ACC112 (cell line): ENCODE data around the gene ZNF263.

Experiments used
- H2AFZ ChIP-seq: fragments of 200-600 bp; sonication (generic); one replicate; pipeline ENCODE4 v1.6.0; 2017; ENCODE audit warnings: antibody characterized with exemption, low read length; ENCODE audit not compliant: unreplicated experiment
- H3K27ac ChIP-seq: fragments of 200-600 bp; sonication (generic); 2 replicates; pipeline ENCODE4 v1.5.1; 2014; ENCODE audit warnings: low read depth, mild to moderate bottlenecking, antibody characterized with exemption, low read length, moderate library complexity
- H3K27me3 ChIP-seq: fragments of 200-600 bp; sonication (generic); 2 replicates; pipeline ENCODE4 v1.6.1; 2014; ENCODE audit warnings: mild to moderate bottlenecking, antibody characterized with exemption, low read length, moderate library complexity, mixed read lengths; ENCODE audit not compliant: insufficient read depth
- H3K36me3 ChIP-seq: fragments of 200-600 bp; sonication (generic); 2 replicates; pipeline ENCODE4 v1.6.1; 2016; ENCODE audit warnings: mild to moderate bottlenecking, antibody characterized with exemption, low read length, moderate library complexity, mixed read lengths; ENCODE audit not compliant: insufficient read depth
- H3K4me1 ChIP-seq: fragments of 200-600 bp; sonication (generic); one replicate; pipeline ENCODE4 v1.6.1; 2016; ENCODE audit warnings: low read length, mixed read lengths; ENCODE audit not compliant: insufficient read depth, unreplicated experiment, control insufficient read depth
- H3K4me3 ChIP-seq: fragments of 200-600 bp; sonication (generic); 2 replicates; pipeline ENCODE4 v1.5.1; 2014; ENCODE audit warnings: mild to moderate bottlenecking, low read depth, low read length
- H3K79me2 ChIP-seq: fragments of 200-600 bp; sonication (generic); one replicate; pipeline ENCODE4 v1.6.0; 2016; ENCODE audit warnings: low read length; ENCODE audit not compliant: control insufficient read depth, unreplicated experiment, insufficient read depth

ZNF263 gene

GRCh38 chr16:3282730-3283542 is at the start of gene ZNF263:
Gene ZNF263 (plus strand): TSS chr16:3283491. CDS start chr16:3283819, 328 bp downstream.
- H3K4me1 ChIP-seq: peaks cover 10% of the 10 kb centered on the region
- H3K4me3 ChIP-seq: peak within 1 kb of the TSS; percentile 89
- peak within 1 kb of the TSS; percentile 87 for H2AFZ ChIP-seq
- H3K27ac ChIP-seq: peak within 1 kb of the TSS; percentile 97
- H3K36me3 ChIP-seq: peaks cover 26% of the 10 kb centered on the region
- H3K27me3 ChIP-seq: no peaks in the 10 kb centered on the region
- peaks cover 40% of the 10 kb centered on the region for H3K79me2 ChIP-seq

- peak overlapping the region; percentile 87 for H2AFZ ChIP-seq
- peak overlapping the region; percentile 97 for H3K27ac ChIP-seq
- peak overlapping the region; percentile 93 for H3K4me3 ChIP-seq
- peaks cover 18% of the 10 kb centered on the region for H3K79me2 ChIP-seq
- no peaks in the 10 kb centered on the region for H3K27me3 ChIP-seq
- peaks cover 39% of the 10 kb centered on the region for H3K36me3 ChIP-seq
- H3K4me1 ChIP-seq: peaks cover 3% of the 10 kb centered on the region
Observed at GRCh38 chr16:3234543-3234856, 48.8 kb upstream of the ZNF263 start.

GRCh38 chr16:3234857-3235561 is 48.3 kb upstream of the ZNF263 start, which contains the start of gene ZNF200:
Gene ZNF200 (minus strand): TSS chr16:3235158. CDS start chr16:3233755, 1,403 bp downstream.
- H3K4me1 ChIP-seq: peaks cover 3% of the 10 kb centered on the region
- peaks cover 18% of the 10 kb centered on the region for H3K79me2 ChIP-seq
- peak within 1 kb of the TSS; percentile 97 for H3K27ac ChIP-seq
- H3K4me3 ChIP-seq: peak within 1 kb of the TSS; percentile 93
- peak within 1 kb of the TSS; percentile 87 for H2AFZ ChIP-seq
- H3K36me3 ChIP-seq: peaks cover 34% of the 10 kb centered on the region
- H3K27me3 ChIP-seq: no peaks in the 10 kb centered on the region

GRCh38 chr16:3235856-3236669 is 47.2 kb upstream of the ZNF263 start:
- Histone ChIP-seq H2AFZ (no peak overlapping the region), H3K27ac (no peak overlapping the region), H3K4me1 (peaks cover 3% of the 10 kb centered on the region), H3K36me3 (peaks cover 24% of the 10 kb centered on the region), H3K27me3 (peaks cover 3% of the 10 kb centered on the region; the same call in 1 of the 2 replicates), H3K4me3 (no peak overlapping the region), H3K79me2 (peaks cover 18% of the 10 kb centered on the region)

GRCh38 chr16:3241761-3242160 is 41.5 kb upstream of the ZNF263 start:
- no peak overlapping the region for H2AFZ ChIP-seq

GRCh38 chr16:3242709-3243108 is 40.6 kb upstream of the ZNF263 start:
- no peak overlapping the region for H3K4me3 ChIP-seq
- no peak overlapping the region for H2AFZ ChIP-seq
- no peak overlapping the region for H3K27ac ChIP-seq
- H3K27me3 ChIP-seq: peaks cover 42% of the 10 kb centered on the region
- H3K4me1 ChIP-seq: no peaks in the 10 kb centered on the region
- no peaks in the 10 kb centered on the region for H3K36me3 ChIP-seq
- H3K79me2 ChIP-seq: no peaks in the 10 kb centered on the region

More at GRCh38 chr16:3241761-3242160, 41.5 kb upstream of the ZNF263 start:
- Histone ChIP-seq H3K27ac (no peak overlapping the region), H3K4me3 (no peak overlapping the region), H3K79me2 (no peaks in the 10 kb centered on the region), H3K36me3 (no peaks in the 10 kb centered on the region), H3K27me3 (peaks cover 38% of the 10 kb centered on the region), H3K4me1 (no peaks in the 10 kb centered on the region)

- Histone ChIP-seq H3K4me3 (no peak overlapping the region), H3K4me1 (no peaks in the 10 kb centered on the region), H3K27me3 (peaks cover 47% of the 10 kb centered on the region), H3K79me2 (no peaks in the 10 kb centered on the region), H3K27ac (no peak overlapping the region), H2AFZ (no peak overlapping the region), H3K36me3 (no peaks in the 10 kb centered on the region)
Observed at GRCh38 chr16:3243882-3244281, 39.4 kb upstream of the ZNF263 start.

GRCh38 chr16:3246002-3246401 is 37.3 kb upstream of the ZNF263 start:
- no peak overlapping the region for H3K4me3 ChIP-seq
- peaks cover 55% of the 10 kb centered on the region for H3K27me3 ChIP-seq
- no peaks in the 10 kb centered on the region for H3K36me3 ChIP-seq
- H3K27ac ChIP-seq: no peak overlapping the region
- H3K4me1 ChIP-seq: no peaks in the 10 kb centered on the region
- H2AFZ ChIP-seq: no peak overlapping the region
- no peaks in the 10 kb centered on the region for H3K79me2 ChIP-seq

- no peaks in the 10 kb centered on the region for H3K4me1 ChIP-seq
- H2AFZ ChIP-seq: no peak overlapping the region
- H3K27ac ChIP-seq: no peak overlapping the region
- no peaks in the 10 kb centered on the region for H3K36me3 ChIP-seq
- H3K27me3 ChIP-seq: peaks cover 46% of the 10 kb centered on the region
- H3K79me2 ChIP-seq: no peaks in the 10 kb centered on the region
- no peak overlapping the region for H3K4me3 ChIP-seq
Observed at GRCh38 chr16:3246876-3247275, 36.4 kb upstream of the ZNF263 start.

- Histone ChIP-seq H3K4me3 (no peak overlapping the region), H3K36me3 (no peaks in the 10 kb centered on the region), H3K4me1 (no peaks in the 10 kb centered on the region), H3K79me2 (no peaks in the 10 kb centered on the region), H3K27me3 (peaks cover 36% of the 10 kb centered on the region), H2AFZ (no peak overlapping the region), H3K27ac (no peak overlapping the region)
Observed at GRCh38 chr16:3248596-3248995, 34.7 kb upstream of the ZNF263 start.
